GM12801 (cell line): ENCODE results near the gene ITPRID2.

Experiments
- CTCF ChIP-seq: IDR thresholded peaks from one replicate; pipeline ENCODE4 v1.5.1; 2011; ENCODE audit warnings: control low read depth; ENCODE audit not compliant: insufficient read length; ENCODE audit errors: extremely low read depth

Gene ITPRID2

DNA sequence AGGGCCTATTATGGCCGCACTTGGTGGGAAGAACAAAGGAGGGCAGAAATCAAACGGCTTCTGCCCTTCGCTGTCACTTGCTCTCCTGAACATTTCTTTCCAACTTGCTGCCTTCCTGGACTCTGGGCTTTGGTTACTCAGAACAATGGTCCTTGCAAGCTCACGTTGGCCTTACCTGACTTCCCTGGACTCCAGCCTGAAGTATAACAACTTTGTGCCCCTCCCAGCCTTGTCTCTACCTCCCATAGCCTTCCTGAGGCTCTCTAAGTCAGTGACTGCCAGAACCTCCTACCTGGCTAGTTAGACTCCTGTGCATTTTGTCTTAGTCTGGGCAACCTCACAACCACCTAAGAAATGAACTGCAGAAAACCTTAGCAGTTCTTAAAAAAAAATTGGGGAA lies 30.2 kb upstream of the ITPRID2 start:
- no peak for TF ChIP-seq CTCF

GRCh38 chr2:181862583-181863281 lies 28.8 kb upstream of the ITPRID2 start:
- no peak for TF ChIP-seq CTCF

- no peak for TF ChIP-seq CTCF
Measured at GRCh38 chr2:181872178-181872577, 19.4 kb upstream of the ITPRID2 start.

DNA sequence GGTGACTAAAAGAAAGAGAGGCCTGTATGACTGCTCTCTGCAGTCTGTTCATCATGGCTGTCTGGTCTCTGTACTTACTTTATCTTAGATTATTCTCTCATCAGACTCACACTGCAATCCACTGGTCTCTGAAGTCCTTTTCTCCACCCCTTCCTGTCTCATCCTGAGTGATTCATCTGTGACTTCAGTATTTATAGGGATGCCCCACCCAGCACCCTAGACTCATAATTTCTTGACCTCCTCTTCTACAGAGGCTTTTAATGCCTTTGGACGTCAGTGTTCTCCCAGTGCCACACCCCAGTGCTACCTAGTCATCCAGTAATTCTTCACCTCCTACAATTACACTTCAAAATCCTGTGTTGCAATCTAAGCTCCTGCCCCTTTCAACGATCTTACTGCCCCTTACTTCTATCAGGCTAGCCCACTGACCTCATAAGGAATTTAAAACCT lies 14.9 kb upstream of the ITPRID2 start:
- TF ChIP-seq CTCF = no peak

- TF ChIP-seq CTCF = no peak
Measured at GRCh38 chr2:181877181-181877664, 14.3 kb upstream of the ITPRID2 start.

DNA sequence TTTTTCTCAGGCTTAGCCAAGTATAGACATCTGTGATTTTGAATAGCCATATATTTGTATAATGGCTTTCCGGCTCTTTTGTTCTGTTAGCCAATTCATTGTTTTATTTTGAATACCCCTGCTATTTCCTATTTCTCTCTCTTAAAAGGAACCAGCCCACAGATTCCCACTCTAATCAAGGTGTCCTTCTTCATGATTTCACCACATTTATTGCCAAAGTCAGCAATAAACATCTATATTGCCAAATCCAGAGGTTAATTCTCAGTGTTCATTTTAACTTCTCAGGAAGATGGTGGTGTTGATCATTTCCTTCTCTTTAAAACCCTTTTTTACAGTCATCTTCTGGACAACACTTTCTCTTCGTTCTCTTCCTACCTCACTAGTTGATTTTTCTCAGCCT lies 13.1 kb upstream of the ITPRID2 start:
- no peak for TF ChIP-seq CTCF

GRCh38 chr2:181879295-181879694 lies 12.2 kb upstream of the ITPRID2 start:
- TF ChIP-seq CTCF = no peak
